Raji (cell line): ENCODE data around the gene NTPCR.

Experiments
- POLR2A ChIP-seq: IDR thresholded peaks from 2 replicates; pipeline ENCODE4 v1.6.1; 2011; ENCODE audit warnings: low read depth, low read length, control low read depth; ENCODE audit not compliant: insufficient read depth

The NTPCR gene

GRCh38 chr1:232922485-232922884 is 27.9 kb upstream of the NTPCR start:
- no peak for TF ChIP-seq POLR2A

- no peak for TF ChIP-seq POLR2A
Observed at GRCh38 chr1:232923739-232924386, 26.5 kb upstream of the NTPCR start.

GRCh38 chr1:232924874-232925273 is 25.5 kb upstream of the NTPCR start:
- TF ChIP-seq POLR2A: no peak

- no peak for TF ChIP-seq POLR2A
Observed at GRCh38 chr1:232925421-232926220, 24.8 kb upstream of the NTPCR start.

- no peak for TF ChIP-seq POLR2A
Observed at GRCh38 chr1:232927830-232928505, 22.4 kb upstream of the NTPCR start.

- no peak for TF ChIP-seq POLR2A
Observed at GRCh38 chr1:232932486-232933425, 17.7 kb upstream of the NTPCR start.

GRCh38 chr1:232936941-232937340 is 13.5 kb upstream of the NTPCR start:
- no peak for TF ChIP-seq POLR2A

GRCh38 chr1:232937741-232938375 is 12.6 kb upstream of the NTPCR start:
- TF ChIP-seq POLR2A: no peak

GRCh38 chr1:232938926-232939325 is 11.5 kb upstream of the NTPCR start:
- TF ChIP-seq POLR2A: no peak

GRCh38 chr1:232939748-232940147 is 10.7 kb upstream of the NTPCR start:
- no peak for TF ChIP-seq POLR2A

GRCh38 chr1:232940262-232940661 is 10.1 kb upstream of the NTPCR start:
- TF ChIP-seq POLR2A: no peak

- TF ChIP-seq POLR2A: no peak
Observed at GRCh38 chr1:232942413-232943294, 7.8 kb upstream of the NTPCR start.

- TF ChIP-seq POLR2A: no peak
Observed at GRCh38 chr1:232943679-232944252, 6.6 kb upstream of the NTPCR start.
